ENCODE results near the gene PAWR. TPM values are rescaled to one million over a fixed set of nuclear protein-coding genes. Genes with fewer than 3 reads are reported as not detected.

The PAWR gene
- total RNA-seq, 1 experiment from 2014 or later = 55.3 TPM

GRCh38 chr12:79587368-79587767 lies 103.4 kb downstream of the PAWR start:
- no peaks in the 10 kb centered on the region for H3K9me3 ChIP-seq (ENCODE audit: low read depth, low read length, poor library complexity, severe bottlenecking)
- BruUV-seq (replicated peaks) = no TSS peak
- POLR2A ChIA-PET (ENCODE audit: low non-redundant PET) = no interaction called here
- no peak overlapping the region for H3K27ac ChIP-seq (ENCODE audit: low read depth, low read length, poor library complexity, severe bottlenecking)
- H3K27me3 ChIP-seq (replicated peaks; ENCODE audit: insufficient read depth, low read depth, low read length, poor library complexity) = no peaks in the 10 kb centered on the region
- no peak for DNase-seq (ENCODE audit: low spot score)
- no peak overlapping the region for H3K4me3 ChIP-seq (ENCODE audit: low read depth, low read length, poor library complexity, severe bottlenecking)
- no peak for TF ChIP-seq CTCF (conservative IDR thresholded peaks at IDR 0.05; ENCODE audit: low read depth, low read length)
- CTCF ChIA-PET = no interaction called here
- H3K36me3 ChIP-seq (ENCODE audit: insufficient read depth, low read length, poor library complexity, severe bottlenecking) = no peaks in the 10 kb centered on the region
- intact Hi-C loops (cut with micrococcal nuclease; ENCODE audit: unreplicated experiment) = no loop called here
- H3K4me1 ChIP-seq (ENCODE audit: insufficient read depth, low read length, poor library complexity, severe bottlenecking) = no peaks in the 10 kb centered on the region

- DNase-seq (ENCODE audit: low spot score) = no peak
- Histone ChIP-seq H3K9me3 (ENCODE audit: low read depth, low read length, poor library complexity, severe bottlenecking) (no peaks in the 10 kb centered on the region), H3K4me3 (ENCODE audit: low read depth, low read length, poor library complexity, severe bottlenecking) (no peak overlapping the region), H3K27me3 (replicated peaks; ENCODE audit: insufficient read depth, low read depth, low read length, poor library complexity) (no peaks in the 10 kb centered on the region), H3K27ac (ENCODE audit: low read depth, low read length, poor library complexity, severe bottlenecking) (no peak overlapping the region), H3K4me1 (ENCODE audit: insufficient read depth, low read length, poor library complexity, severe bottlenecking) (no peaks in the 10 kb centered on the region), H3K36me3 (ENCODE audit: insufficient read depth, low read length, poor library complexity, severe bottlenecking) (no peaks in the 10 kb centered on the region)
- intact Hi-C loops (cut with micrococcal nuclease; ENCODE audit: unreplicated experiment) = no loop called here
- POLR2A ChIA-PET (ENCODE audit: low non-redundant PET) = interaction anchor here (0.6 kb wide), 2 partner anchors 16 to 414 kb away, joined by 3 to 13 read pairs; no protein-coding TSS in a partner anchor
- CTCF ChIA-PET = no interaction called here
- TF ChIP-seq CTCF (conservative IDR thresholded peaks at IDR 0.05; ENCODE audit: low read depth, low read length) = no peak
- no peak for TF ChIP-seq EZH2 (IDR thresholded peaks at IDR 0.05; ENCODE audit: borderline replicate concordance, low read depth, low read length, poor library complexity, severe bottlenecking)
- no TSS peak for BruUV-seq (replicated peaks)
These were observed 105.6 kb downstream of the PAWR start for GRCh38 chr12:79585147-79585546.

GRCh38 chr12:79573820-79574219 lies 116.9 kb downstream of the PAWR start:
- intact Hi-C loops (cut with micrococcal nuclease; ENCODE audit: unreplicated experiment) = no loop called here
- H3K9me3 ChIP-seq (ENCODE audit: low read depth, low read length, poor library complexity, severe bottlenecking) = peaks cover 8% of the 10 kb centered on the region
- DNase-seq (ENCODE audit: low spot score) = no peak
- no peak overlapping the region for H3K27ac ChIP-seq (ENCODE audit: low read depth, low read length, poor library complexity, severe bottlenecking)
- H3K4me1 ChIP-seq (ENCODE audit: insufficient read depth, low read length, poor library complexity, severe bottlenecking) = no peaks in the 10 kb centered on the region
- no peaks in the 10 kb centered on the region for H3K27me3 ChIP-seq (replicated peaks; ENCODE audit: insufficient read depth, low read depth, low read length, poor library complexity)
- no peak overlapping the region for H3K4me3 ChIP-seq (ENCODE audit: low read depth, low read length, poor library complexity, severe bottlenecking)
- TF ChIP-seq CTCF (conservative IDR thresholded peaks at IDR 0.05; ENCODE audit: low read depth, low read length) (no peak), EZH2 (IDR thresholded peaks at IDR 0.05; ENCODE audit: borderline replicate concordance, low read depth, low read length, poor library complexity, severe bottlenecking) (no peak)
- POLR2A ChIA-PET (ENCODE audit: low non-redundant PET) = no interaction called here
- no peaks in the 10 kb centered on the region for H3K36me3 ChIP-seq (ENCODE audit: insufficient read depth, low read length, poor library complexity, severe bottlenecking)
- no TSS peak for BruUV-seq (replicated peaks)
- CTCF ChIA-PET = interaction anchor here (0.7 kb wide), 1 partner anchor 15 kb away, joined by 3 read pairs; no protein-coding TSS in a partner anchor

All from A673 (cell line).